Stimulated activated CD4-positive, alpha-beta T cell treated with anti-CD3 and anti-CD28 coated beads, Interleukin-4, amount 100 ng/mL, for 48 hours (primary cell): Measurements from ENCODE around the gene PIK3CA.
A peak's percentile ranks its signal among the peaks of the same experiment; 100 is the strongest.
"Not testable (repeated sequence)": the region's sequence is repeated elsewhere in the genome, so short reads cannot be mapped to it uniquely, and the experiment has no call there.

Source experiments
- DNase-seq, 2 donors: peaks; one replicate each; pipeline ENCODE4 v3.0.0-alpha.2; 2020; ENCODE audit warnings: low read depth in 2 of 2

The PIK3CA gene

DNA sequence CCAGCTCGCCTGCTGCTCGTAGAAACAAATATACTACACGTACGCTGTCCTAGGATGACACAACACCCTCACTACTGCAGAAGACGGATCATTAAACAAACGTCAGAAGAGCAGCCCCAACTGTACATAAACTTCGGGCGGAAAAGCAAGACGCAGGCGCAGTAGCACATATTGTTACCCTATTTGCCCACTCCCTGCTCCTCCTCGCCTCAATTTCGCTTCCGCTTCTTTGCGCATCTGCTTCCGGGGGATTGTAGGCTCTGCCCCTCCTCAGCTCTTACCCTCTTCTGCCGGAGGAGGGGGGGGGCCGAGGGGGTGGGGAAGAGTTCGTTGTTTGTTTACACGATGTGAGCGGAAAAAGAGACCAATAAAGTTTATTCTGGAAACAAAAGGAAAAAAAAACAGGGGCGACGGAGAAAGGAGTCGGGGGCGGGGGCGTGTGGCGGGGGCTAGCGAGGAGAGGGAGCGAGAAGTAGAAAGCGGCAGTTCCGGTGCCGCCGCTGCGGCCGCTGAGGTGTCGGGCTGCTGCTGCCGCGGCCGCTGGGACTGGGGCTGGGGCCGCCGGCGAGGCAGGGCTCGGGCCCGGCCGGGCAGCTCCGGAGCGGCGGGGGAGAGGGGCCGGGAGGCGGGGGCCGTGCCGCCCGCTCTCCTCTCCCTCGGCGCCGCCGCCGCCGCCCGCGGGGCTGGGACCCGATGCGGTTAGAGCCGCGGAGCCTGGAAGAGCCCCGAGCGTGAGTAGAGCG lies at the start of gene PIK3CA:
Gene PIK3CA, plus strand, starts transcription at position 485 of the 743 bp plus-strand sequence. CDS start 50,469 bp downstream, outside the sequence.
- peak; percentile 77 to 88 for DNase-seq

DNA sequence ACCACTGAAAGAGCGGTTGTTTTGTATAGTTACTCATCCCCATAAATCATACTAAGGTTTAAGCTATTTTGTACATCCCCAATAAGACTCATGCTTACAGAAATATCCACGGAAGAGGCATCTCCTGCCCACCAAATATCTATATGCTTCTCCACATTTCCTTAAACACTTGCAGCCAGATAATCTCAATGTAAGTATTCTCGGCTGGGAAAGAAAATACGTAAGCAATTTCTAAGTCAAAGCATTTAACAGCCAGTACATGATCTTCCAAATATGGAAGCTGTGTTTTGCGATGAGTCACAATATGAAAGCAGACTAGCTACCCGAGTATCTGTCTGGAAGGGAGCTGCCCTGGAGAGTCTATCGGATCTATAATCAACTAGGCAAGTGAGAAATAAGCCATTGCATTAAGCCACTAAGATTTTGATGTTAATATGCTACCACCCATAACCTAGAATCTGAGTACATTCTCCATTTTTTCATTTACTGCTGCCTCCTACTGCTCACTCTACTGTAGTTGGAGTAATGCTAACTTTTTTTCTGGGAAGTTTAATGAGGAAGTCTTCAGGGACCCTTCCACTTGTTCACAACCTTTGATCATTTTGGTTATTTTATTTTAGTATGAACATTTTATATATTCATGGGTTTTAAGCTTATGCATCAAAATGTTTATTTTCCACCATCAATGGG lies 49.6 kb upstream of the PIK3CA start:
- no peak for DNase-seq

DNA sequence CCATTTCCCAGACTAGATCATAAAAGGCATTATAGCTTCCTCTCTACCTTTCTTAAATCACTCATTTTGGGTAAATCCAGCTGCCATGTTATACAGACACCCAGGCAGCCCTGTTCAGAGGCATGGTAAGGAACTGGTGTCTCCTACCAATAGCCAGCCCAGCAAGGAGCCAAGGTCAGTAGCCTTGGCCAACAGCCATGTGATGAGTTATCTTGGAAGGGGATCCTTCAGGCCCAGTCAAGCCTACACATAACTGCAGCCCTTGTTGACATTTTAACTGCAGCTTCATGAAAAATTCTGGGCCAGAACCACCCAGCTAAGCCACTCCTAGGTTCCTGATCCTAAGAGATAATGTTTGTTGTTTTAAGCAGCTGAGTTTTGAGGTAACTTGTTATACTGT lies 47.5 kb upstream of the PIK3CA start:
- DNase-seq, result no peak

DNA sequence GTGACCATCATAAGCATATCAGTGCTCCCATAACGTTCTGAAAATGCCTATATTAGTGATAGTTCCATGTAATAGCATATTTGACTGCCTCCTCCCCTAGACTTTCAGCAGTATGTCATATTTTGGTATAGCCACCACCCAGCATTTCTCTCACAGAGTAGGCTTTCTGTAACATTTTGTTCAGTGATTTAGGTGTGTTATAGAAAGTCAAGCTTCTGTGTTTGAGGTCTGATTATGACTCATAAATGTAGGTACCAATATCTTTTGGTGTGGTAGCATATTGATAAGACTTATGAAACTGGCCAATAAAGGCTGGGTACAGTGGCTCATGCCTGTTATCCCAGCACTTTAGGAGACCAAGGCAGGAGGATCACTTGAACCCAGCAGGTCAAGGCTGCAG lies 42.3 kb upstream of the PIK3CA start:
- no peak for DNase-seq

DNA sequence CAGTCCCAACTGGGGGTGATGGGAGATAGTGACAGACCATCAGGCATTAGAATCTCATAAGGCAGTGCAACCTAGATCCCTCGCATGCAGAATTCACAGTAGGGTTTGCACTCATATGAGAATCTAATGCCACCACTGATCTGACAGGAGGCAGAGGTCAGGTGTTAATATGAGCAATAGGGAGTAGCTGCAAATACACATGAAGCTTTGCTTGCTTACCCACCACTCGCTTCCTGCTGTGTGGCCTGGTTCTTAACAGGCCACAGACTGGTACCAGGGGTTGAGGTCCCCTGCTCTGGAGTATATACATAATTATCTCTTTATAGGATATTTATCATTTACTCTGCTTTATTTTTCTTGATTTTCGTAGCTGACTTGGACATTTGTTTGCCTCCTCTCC lies 40.5 kb upstream of the PIK3CA start:
- no peak for DNase-seq

DNA sequence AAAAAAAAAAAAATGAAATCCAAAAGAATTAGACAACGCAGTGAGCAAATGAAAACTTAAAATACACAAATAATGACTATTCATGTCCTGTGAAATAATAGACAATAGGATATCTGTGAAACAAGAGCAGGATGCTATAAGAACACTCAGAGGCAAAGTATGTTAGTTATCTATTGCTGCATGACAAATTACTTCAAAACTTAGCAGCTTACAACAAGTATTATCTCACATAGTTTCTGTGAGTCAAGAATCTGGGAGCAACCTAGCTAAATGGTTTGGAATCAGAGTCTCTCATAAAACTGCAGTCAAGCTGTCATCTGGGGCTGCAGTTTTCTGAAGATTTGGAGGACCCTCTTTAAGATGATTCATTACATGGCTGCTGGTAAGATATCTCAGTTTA lies 40.1 kb upstream of the PIK3CA start:
- DNase-seq, result no peak

DNA sequence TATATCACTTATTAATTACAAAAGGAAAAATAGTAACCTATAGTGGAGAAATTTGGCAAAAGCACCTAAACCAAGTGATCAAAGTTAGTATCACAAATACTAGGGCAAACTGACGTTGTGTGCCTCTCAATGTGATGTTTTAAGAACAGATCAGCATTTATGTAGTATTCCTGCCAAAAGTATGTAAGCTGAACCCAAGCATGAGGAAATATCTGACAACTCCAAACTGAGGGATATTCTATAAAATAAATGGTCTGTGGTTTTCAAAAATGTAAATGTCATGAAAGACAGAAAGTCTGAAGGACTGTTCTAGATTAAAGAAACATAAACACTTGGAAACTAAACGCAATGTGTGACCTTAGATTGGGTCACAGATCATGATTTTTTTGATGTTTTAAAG lies 34.3 kb upstream of the PIK3CA start:
- DNase-seq, result no peak

DNA sequence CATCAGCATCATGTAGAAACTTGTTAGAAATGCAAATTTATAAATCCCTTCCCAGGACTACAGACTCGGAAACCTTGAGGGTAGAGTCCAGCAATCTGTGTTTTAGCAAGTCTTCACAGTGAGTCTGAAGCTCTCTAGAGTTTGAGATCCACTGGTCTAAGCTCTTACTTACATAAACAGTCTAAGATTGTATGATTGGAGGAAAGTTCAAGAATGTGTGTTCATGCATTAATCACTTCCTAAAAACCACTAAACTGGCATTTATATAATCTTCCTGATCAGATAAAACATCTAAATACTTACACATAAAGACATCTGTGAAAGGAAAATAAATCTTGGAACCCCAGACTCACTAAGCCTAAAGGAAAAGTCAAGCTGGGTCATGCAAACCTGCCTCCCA lies 32.7 kb upstream of the PIK3CA start:
- not testable (repeated sequence) for DNase-seq

DNA sequence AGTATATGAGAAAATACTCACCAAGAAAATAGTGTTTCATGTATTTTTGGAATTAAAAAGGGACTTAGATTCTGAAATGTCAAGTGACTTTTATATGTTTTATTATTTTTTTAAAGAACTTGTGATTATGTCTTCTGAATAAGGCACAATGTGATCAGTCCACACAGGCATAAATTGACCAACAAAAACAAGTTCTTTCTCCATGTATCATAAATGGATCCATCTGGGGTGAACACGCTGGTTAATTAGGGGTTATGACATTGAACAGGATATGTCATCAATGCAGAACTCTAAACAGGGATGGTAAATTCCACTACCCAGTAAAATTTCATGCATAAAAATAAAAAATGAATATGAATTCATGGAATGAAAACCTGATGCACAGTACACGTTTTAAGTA lies 31.3 kb upstream of the PIK3CA start:
- DNase-seq, result no peak

DNA sequence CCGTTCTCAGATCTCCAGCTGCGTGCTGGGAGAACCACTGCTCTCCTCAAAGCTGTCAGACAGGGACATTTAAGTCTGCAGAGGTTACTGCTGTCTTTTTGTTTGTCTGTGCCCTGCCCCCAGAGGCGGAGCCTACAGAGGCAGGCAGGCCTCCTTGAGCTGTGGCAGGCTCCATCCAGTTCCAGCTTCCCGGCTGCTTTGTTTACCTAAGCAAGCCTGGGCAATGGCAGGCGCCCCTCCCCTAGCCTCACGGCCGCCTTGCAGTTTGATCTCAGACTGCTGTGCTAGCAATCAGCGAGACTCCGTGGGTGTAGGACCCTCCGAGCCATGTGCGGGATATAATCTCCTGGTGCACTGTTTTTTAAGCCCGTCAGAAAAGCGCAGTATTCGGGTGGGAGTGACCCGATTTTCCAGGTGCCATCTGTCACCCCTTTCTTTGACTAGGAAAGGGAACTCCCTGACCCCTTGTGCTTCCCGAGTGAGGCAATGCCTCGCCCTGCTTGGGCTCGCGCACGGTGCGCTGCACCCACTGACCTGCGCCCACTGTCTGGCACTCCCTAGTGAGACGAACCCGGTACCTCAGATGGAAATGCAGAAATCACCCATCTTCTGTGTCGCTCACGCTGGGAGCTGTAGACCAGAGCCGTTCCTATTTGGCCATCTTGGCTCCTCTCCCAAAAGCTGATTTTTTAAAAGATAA lies 15.8 kb upstream of the PIK3CA start:
- not testable (repeated sequence) for DNase-seq

DNA sequence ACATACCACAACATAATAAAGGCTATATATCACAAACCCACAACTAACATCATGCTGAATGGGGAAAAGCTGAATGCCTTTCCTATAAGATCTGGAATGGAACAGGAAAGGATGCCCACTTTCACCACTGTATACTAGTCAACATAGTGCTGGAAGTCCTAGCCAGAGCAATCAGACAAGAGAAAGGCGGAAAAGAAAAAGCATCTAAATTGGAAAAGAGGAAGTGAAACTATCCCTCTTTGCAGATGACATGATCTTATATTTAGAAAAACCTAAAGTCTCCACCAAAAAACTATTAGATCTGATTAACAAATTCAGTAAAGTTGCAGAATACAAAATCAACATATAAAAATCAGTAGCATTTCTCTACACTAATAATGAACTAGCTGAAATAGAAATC lies 14.6 kb upstream of the PIK3CA start:
- DNase-seq, result no peak

DNA sequence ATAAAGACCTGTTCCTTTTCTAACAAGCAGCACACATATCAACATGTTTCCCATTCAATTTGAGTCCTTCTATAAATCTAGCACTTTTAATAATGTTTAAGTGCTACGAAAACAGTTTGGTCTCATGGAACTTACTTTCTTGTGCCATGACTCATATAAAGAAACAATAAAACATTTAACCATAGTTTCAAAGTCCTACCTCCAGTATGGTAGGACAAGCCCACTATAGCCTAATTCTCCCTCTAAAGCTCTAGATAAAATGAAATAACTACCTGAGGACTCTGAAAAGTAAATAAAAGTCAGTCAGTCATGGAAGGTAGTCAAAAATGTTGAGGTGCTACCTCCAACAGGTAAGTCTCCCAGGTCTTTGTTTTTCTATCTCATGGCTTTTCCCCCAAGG lies 12.0 kb upstream of the PIK3CA start:
- no peak for DNase-seq

DNA sequence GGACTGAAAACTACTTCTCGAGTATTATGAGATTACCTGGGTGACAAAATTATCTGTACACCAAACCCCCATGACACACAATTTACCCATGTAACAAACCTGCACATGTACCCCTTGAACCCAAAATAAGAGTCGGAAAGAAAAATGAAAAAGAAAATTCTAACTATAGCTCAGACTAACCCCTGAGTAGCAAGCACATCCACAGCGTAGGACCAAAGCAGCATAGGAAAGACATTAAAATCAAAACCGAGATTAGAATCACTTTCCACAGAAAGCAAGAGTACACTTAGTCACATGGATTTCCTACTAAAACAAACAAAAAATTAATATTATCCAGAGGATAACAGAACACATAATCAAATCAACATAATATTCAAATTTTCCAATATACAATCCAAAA lies 6.3 kb upstream of the PIK3CA start:
- DNase-seq, result no peak

DNA sequence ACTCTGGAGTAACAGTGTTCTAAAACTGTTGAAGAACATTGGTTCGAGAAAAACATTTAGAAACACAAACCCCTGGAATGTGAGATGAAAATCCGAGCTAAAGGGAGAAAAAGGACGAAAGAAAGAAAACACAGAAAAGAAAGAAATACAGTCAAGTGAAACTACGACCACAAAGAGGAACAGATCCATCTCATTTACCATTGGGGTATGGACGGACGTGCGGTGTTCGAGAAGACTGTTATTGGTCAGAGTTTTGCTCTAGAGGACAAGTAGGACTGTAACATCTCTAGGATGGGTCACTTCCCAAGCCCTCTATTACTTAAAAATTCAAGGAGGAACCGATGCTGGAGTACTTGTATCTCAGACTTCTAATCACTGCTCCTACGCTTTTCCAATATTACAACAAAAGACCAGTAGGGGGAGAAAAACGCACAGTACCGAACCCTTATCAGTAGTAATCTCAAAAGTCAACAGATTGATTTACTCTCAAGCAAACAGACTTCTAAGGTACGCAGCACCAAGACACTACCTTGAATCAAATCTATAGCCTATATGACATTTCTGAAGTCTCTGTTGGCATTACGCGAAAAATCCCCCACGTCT lies 1.1 kb upstream of the PIK3CA start:
- DNase-seq, result no peak

DNA sequence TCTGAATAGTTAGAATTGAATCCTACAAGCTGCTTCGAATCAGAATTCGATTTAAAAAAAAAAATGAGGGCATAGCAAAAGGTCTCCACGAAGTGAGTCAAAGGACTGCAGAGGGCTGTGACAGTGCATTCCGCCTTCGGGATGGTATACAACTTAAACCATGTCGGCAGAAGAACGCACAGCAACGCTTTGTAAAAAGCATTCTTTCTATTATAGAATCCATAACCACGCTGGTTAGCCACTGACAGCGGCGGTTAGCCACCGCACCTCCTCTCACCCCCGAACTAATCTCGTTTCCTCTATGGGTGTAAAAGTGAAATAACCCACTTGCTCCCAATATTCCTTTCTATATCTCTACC lies 664 bp upstream of the PIK3CA start:
- peak; percentile 39 to 64 for DNase-seq

DNA sequence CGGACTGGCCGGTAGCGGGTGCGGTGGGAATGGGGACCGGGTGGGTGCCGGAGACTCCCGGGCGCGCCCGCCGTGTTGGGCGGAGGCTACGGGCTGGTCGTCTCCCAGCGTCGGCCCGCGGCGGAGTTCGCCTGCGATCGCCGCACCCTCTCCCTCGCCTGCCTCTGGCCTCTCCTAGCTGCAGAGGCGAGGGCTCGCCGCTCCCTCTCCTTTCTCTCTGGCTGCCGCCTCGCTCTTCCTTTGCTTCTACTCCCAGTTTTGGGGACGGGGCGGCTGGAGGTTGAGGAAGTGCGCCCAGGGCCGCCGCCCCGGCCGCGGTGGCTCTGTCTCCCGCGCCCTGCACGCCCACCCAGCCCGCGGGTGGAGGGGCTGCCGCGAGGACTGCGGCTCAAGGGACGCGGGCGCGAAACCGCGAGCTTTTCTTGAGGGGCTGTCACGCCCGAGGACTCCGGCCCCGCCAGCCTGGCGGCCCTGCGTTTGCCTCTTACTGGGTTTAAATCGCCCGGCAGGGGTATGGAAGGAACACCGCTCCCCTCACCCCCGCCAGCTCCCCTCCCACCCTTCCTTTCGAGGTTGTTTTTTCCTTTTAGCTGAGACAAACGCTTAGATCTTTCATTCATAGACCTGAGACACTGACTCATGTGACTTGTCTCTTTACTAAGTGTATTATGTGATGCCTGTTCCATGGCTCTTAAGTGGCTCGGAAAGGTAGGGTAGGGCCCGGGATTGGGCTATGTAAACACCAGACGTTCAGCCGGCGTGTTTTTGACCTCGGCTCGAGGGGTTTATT lies 654 bp downstream of the PIK3CA start:
- DNase-seq, result peak; percentile 28 to 32

DNA sequence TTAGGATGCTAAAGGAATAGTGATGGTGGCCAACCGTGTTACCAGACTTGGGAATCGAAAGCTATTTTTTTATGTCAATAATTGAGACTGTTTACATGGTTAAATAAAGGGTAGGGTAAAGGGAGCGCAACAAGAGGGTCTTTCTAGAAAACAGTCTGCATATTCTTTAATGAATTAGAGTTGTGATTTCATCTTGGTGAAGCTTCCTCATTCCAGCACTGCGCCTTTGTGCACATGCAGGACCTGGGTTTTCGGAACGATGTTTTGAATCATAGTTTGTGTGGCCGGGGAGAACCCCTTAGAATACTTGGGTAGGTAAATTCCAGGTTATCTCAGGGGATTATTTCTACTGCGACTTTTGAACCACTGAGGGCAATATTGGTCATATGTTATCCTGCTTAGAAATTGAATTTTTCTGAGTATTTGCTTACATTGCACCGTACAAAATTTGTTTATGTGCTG lies 1.3 kb downstream of the PIK3CA start:
- DNase-seq, result peak; percentile 30 to 37

DNA sequence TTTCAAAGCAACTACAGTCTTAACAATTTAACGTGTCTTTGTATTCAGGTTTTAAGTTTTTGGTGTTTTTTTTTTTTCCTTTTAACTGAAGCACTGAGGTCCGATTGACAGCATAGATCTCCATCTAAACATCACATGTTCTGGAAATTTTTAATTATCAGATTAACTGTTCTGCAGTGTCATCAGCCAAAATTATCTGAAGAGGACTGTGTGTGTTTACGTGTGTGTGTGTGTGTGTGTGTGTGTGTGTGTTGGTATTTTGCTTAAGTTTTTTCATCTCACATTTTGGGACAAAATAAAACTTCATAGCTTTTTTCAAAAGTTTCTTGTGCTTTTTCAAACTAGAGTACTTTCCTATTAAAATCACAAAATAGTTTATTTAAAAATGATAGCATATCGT lies 1.8 kb downstream of the PIK3CA start:
- DNase-seq, result no peak

DNA sequence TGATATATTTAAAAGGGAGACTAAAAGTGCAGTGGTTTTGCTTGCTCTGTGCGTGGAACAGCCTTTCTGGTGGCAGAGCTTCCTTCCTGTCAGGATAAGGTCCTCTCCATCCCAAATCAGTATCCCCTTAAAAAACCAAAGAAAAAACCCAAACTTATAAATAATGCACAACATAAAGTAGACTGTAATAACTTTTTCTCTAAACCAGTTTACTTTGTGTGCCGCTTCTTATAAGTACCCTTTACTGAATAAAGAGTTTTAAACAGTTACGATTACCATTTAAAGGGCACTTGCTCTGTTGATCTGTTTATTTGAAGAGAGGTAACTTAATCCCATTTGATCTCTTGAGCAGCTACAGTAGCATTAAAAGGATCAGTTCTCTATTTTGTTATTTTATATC lies 2.5 kb downstream of the PIK3CA start:
- no peak for DNase-seq

DNA sequence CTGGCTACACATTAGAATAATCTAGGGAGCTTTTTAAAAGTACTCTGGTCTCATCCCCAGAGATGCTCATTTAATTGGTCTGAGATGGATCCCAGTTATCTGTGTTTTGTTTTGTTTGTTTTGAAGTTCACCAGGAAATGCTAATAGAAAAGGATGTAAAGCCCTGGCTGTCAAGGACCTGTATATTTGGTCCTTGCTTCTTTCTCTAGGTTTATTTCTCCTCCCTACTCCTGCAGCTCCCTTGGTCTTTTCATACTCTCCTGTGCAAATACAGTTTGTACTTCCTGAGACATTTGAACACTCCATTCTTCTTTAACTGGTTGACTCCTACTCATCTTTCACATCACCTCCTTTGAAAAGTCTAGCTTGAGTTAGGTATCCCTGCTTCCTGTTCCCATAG lies 3.3 kb downstream of the PIK3CA start:
- no peak for DNase-seq

DNA sequence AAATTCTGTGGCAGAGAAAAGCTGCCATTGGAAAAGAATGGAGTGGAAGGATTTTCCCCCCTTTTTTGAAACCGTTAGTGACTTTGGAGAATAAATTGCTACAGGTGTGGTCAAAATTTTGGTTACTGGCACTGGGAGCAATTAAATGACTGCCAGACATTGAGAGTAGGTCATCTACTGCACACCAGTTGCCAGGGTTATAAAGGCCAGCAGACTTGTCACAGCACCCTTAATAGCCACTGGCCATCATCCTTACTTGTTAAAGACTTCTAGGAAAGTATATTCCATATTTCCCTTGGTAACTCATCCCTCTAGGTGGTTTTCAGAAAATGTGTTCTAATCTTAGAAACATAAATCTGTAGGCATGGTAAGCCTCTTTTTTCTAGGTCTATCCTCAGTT lies 8.0 kb downstream of the PIK3CA start:
- no peak for DNase-seq

DNA sequence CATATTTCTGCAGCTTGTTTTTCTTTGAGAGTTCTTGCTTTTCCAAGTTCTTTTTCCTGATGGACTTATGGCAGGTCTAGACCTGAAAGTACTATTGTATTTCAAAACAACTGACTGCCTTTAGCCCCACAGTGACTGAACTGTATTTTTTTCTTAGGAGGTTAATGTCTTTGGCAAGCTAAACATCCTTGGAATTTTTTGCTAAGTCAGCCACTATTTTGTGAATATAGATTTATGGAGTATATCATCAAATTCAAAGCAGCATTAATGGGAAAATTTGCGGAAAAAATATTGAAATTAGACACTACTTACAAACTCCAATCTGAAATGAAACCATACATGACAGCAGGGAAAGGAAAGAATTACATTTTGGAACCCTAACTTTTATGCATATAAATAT lies 8.6 kb downstream of the PIK3CA start:
- DNase-seq, result no peak
